Measurements from ENCODE around the gene FAM131A. TPM values are rescaled to one million over a fixed set of nuclear protein-coding genes. Genes with fewer than 3 reads are reported as not detected.
A peak's percentile ranks its signal among the peaks of the same experiment; 100 is the strongest.

The FAM131A gene
- polyA plus RNA-seq, 1 donor (not counting 4 experiments of a cell fraction or from before 2014, with no cell fraction given), result 10.8 TPM

DNA sequence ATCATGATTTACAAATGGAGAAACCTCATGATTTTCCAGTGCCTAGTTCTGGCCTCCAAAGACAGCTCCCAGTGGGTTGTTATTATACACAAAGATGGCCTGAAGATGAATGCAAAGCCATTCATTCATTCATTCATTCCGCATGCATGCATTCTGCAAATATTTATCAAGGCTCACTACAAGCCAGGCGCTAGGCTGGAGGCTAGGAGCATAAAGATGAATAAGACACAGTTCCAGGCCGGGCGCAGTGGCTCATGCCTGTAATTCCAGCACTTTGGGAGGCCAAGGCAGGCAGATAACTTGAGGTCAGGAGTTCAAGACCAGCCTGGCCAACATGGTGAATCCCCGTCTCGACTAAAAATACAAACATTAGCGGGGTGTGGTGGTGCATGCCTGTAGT is 40.8 kb upstream of the FAM131A start:
- no peak overlapping the region for H3K4me2 ChIP-seq (ENCODE audit: control insufficient read depth, extremely low read depth, insufficient read depth, low read depth, low read length)
- peaks cover 24% of the 10 kb centered on the region for H3K79me2 ChIP-seq (ENCODE audit: control insufficient read depth, insufficient read depth, low read length)
- H3K4me3 ChIP-seq (ENCODE audit: control insufficient read depth in 2 of 3, extremely low read depth in 1 of 3, insufficient read depth in 2 of 3, low read depth in 1 of 3, low read length in 3 of 3), result no peak overlapping the region
- H3K36me3 ChIP-seq (ENCODE audit: control insufficient read depth in 2 of 2, extremely low read depth in 1 of 2, insufficient read depth in 2 of 2, low read length in 2 of 2), result peaks cover 3 to 9% of the 10 kb centered on the region in 2 experiments
- H3K9me3 ChIP-seq (ENCODE audit: control insufficient read depth, low read depth, low read length), result no peaks in the 10 kb centered on the region
- no peak overlapping the region for H3K27ac ChIP-seq (ENCODE audit: control insufficient read depth, insufficient read depth, low read length)
- H4K20me1 ChIP-seq (ENCODE audit: control insufficient read depth, extremely low read depth, insufficient read depth, low read length), result peaks cover 1% of the 10 kb centered on the region
- DNase-seq (ENCODE audit: low read depth, low spot score) (no peak), FAIRE-seq (no peak)
- dilution Hi-C loops (cut with MboI; ENCODE audit: extremely low pct_ligation_motif_present, low sequenced_read_pairs), result no loop called here
- TF ChIP-seq, protein P1, sequence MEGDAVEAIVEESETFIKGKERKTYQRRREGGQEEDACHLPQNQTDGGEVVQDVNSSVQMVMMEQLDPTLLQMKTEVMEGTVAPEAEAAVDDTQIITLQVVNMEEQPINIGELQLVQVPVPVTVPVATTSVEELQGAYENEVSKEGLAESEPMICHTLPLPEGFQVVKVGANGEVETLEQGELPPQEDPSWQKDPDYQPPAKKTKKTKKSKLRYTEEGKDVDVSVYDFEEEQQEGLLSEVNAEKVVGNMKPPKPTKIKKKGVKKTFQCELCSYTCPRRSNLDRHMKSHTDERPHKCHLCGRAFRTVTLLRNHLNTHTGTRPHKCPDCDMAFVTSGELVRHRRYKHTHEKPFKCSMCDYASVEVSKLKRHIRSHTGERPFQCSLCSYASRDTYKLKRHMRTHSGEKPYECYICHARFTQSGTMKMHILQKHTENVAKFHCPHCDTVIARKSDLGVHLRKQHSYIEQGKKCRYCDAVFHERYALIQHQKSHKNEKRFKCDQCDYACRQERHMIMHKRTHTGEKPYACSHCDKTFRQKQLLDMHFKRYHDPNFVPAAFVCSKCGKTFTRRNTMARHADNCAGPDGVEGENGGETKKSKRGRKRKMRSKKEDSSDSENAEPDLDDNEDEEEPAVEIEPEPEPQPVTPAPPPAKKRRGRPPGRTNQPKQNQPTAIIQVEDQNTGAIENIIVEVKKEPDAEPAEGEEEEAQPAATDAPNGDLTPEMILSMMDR (optimal IDR thresholded peaks at IDR 0.05 in 1 of 3, IDR thresholded peaks at IDR 0.05 in 1 of 3, conservative IDR thresholded peaks at IDR 0.05 in 1 of 3; ENCODE audit: extremely low read depth in 1 of 3, insufficient read depth in 2 of 3, low read length in 3 of 3), result no peak
- no peak for TF ChIP-seq EZH2 (IDR thresholded peaks at IDR 0.05; ENCODE audit: low read length)
- no peaks in the 10 kb centered on the region for H3K27me3 ChIP-seq (ENCODE audit: control insufficient read depth, extremely low read depth, insufficient read depth, low read length)
- H3K9ac ChIP-seq (ENCODE audit: control insufficient read depth, extremely low read depth, insufficient read depth, low read length), result no peak overlapping the region
- H3K4me1 ChIP-seq (ENCODE audit: control insufficient read depth, extremely low read depth, insufficient read depth, low read length), result peaks cover 9% of the 10 kb centered on the region
- no peaks in the 10 kb centered on the region for H3K9me1 ChIP-seq (ENCODE audit: control insufficient read depth, extremely low read depth, insufficient read depth, low read length)
- H2AFZ ChIP-seq (ENCODE audit: control insufficient read depth, low read length), result no peak overlapping the region

DNA sequence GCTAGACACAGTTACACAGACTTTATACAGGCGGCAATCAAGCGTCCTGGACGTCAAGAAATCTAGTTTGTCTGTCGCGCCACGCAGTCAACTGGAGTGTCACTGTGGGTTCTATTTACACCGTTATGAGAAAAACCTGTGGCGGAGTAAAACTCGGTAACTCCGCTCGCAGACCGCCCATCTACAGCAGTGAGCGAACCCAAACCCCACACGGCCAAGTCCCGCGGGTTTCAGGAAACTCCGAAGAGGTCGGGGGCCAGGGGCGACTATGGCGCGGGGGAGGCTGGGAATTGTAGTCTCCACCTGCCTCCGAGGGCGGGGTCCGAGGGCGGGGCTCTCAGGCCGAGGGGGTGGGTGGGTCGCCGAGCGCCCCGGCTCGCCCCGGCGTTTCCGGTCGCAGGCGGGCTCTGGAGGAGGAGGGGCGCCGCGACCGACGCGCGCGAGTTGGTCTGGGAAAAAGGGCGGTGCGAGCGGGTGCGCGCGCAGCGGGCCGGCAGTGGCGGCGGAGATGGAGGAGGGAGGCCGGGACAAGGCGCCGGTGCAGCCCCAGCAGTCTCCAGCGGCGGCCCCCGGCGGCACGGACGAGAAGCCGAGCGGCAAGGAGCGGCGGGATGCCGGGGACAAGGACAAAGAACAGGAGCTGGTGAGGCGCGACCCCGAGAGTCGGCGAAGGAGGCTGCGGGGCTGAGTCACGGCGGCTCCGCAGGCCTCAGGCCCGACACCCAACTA is 38.5 kb upstream of the FAM131A start, which contains the start of gene PSMD2:
Gene PSMD2, plus strand, starts transcription at position 483 of the 729 bp plus-strand sequence. Its CDS starts 26 bp downstream, at position 509.
- Histone ChIP-seq H3K27me3 (ENCODE audit: control insufficient read depth, extremely low read depth, insufficient read depth, low read length) (no peaks in the 10 kb centered on the region), H3K4me2 (ENCODE audit: control insufficient read depth, extremely low read depth, insufficient read depth, low read depth, low read length) (peak within 1 kb of the TSS; percentile 85), H3K79me2 (ENCODE audit: control insufficient read depth, insufficient read depth, low read length) (peaks cover 47% of the 10 kb centered on the region), H3K27ac (ENCODE audit: control insufficient read depth, insufficient read depth, low read length) (peak within 1 kb of the TSS; percentile 84), H3K9ac (ENCODE audit: control insufficient read depth, extremely low read depth, insufficient read depth, low read length) (peak within 1 kb of the TSS; percentile 94), H3K9me3 (ENCODE audit: control insufficient read depth, low read depth, low read length) (no peaks in the 10 kb centered on the region), H4K20me1 (ENCODE audit: control insufficient read depth, extremely low read depth, insufficient read depth, low read length) (peaks cover 7% of the 10 kb centered on the region), H3K9me1 (ENCODE audit: control insufficient read depth, extremely low read depth, insufficient read depth, low read length) (no peaks in the 10 kb centered on the region), H2AFZ (ENCODE audit: control insufficient read depth, low read length) (peak within 1 kb of the TSS; percentile 99), H3K36me3 (ENCODE audit: control insufficient read depth in 2 of 2, extremely low read depth in 1 of 2, insufficient read depth in 2 of 2, low read length in 2 of 2) (peaks cover 22 to 27% of the 10 kb centered on the region in 2 experiments), H3K4me1 (ENCODE audit: control insufficient read depth, extremely low read depth, insufficient read depth, low read length) (peaks cover 9% of the 10 kb centered on the region), H3K4me3 (ENCODE audit: control insufficient read depth in 2 of 3, extremely low read depth in 1 of 3, insufficient read depth in 2 of 3, low read depth in 1 of 3, low read length in 3 of 3) (peak within 1 kb of the TSS; percentile 90 to 99 (median 90))
- no peak for DNase-seq (ENCODE audit: low read depth, low spot score)
- no peak for FAIRE-seq
- no peak for TF ChIP-seq EZH2 (IDR thresholded peaks at IDR 0.05; ENCODE audit: low read length)
- TF ChIP-seq, protein P1 (optimal IDR thresholded peaks at IDR 0.05 in 1 of 3, IDR thresholded peaks at IDR 0.05 in 1 of 3, conservative IDR thresholded peaks at IDR 0.05 in 1 of 3; ENCODE audit: extremely low read depth in 1 of 3, insufficient read depth in 2 of 3, low read length in 3 of 3), result no peak
- dilution Hi-C loops (cut with MboI; ENCODE audit: extremely low pct_ligation_motif_present, low sequenced_read_pairs), result no loop called here
